ENCODE results near the gene THADA. TPM values are rescaled to one million over a fixed set of nuclear protein-coding genes. Genes with fewer than 3 reads are reported as not detected.

Gene THADA
- total and polyA plus RNA-seq, 2 donors (not counting 1 experiment from before 2014, with no cell fraction given): 9.2 to 36.2 TPM

DNA sequence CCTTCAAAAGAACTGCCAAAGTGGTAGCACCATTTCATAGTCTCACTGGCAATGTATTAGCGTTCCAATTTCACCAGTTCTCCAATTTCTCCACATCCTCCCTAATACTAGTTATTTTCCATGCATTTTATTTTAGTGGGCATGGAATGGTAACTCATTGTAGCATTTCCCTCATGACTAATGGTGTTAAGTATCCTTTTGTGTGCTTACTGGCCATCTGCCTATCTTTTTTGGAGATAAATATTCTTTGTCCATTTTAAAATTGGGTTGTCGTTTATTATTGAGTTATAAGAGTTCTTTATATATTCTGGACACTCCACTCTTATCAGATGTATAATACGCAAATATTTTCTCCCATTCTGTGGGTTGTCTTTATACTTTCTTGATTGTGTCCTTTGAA, 107.1 kb downstream of the THADA start:
- H3K4me1 ChIP-seq (ENCODE audit: control insufficient read depth, extremely low read depth, insufficient read depth, low read length): no peaks in the 10 kb centered on the region
- H3K9ac ChIP-seq (ENCODE audit: insufficient read depth, low read length): no peak overlapping the region
- H3K9me3 ChIP-seq (ENCODE audit: control insufficient read depth, insufficient read depth, low read depth, low read length): no peaks in the 10 kb centered on the region
- H3K36me3 ChIP-seq (ENCODE audit: control insufficient read depth, insufficient read depth, low read length): no peaks in the 10 kb centered on the region
- DNase-seq (ENCODE audit: low read depth in 2 of 2): no peak
- no peak overlapping the region for H3K4me3 ChIP-seq (replicated peaks in 1 of 4; ENCODE audit: control extremely low read depth in 1 of 4, insufficient read depth in 1 of 4, low read depth in 3 of 4, low read length in 4 of 4)
- no peaks in the 10 kb centered on the region for H3K79me2 ChIP-seq (ENCODE audit: control insufficient read depth, insufficient read depth, low read length)
- no peak overlapping the region for H3K27ac ChIP-seq (ENCODE audit: insufficient read depth, low read length)
- H3K4me2 ChIP-seq (ENCODE audit: extremely low read depth, insufficient read depth, low read length): no peak overlapping the region
- H4K20me1 ChIP-seq (ENCODE audit: control insufficient read depth, extremely low read depth, insufficient read depth, low read length): no peaks in the 10 kb centered on the region
- no peaks in the 10 kb centered on the region for H3K27me3 ChIP-seq (ENCODE audit: control insufficient read depth, insufficient read depth, low read length)
- TF ChIP-seq EZH2 (IDR thresholded peaks at IDR 0.05; ENCODE audit: low read length, missing control alignments): no peak
- TF ChIP-seq CTCF (conservative IDR thresholded peaks at IDR 0.05 in 1 of 2, IDR thresholded peaks at IDR 0.05 in 1 of 2; ENCODE audit: low read depth in 1 of 2, low read length in 2 of 2): no peak
- no peak overlapping the region for H2AFZ ChIP-seq (ENCODE audit: low read length)

DNA sequence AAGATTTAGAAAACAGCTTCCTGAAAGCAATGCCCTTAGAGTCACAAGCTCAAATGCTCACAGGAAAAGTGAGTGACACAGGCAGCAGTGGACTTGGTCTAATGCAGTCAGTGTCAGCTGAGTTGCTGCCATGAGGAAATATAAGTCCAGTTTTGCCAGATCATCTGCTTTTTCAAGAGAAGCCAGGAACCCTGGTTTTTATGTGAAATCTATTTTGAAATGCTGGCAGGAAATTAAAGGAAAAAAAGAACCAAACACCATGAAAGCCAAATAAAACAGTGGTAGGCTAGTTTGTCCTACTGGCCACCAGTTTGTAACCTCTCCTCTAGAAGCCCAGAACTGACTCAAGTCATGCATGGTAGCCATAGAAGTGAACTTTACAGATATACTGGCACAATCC, 109.2 kb downstream of the THADA start:
- no peaks in the 10 kb centered on the region for H3K79me2 ChIP-seq (ENCODE audit: control insufficient read depth, insufficient read depth, low read length)
- no peaks in the 10 kb centered on the region for H3K27me3 ChIP-seq (ENCODE audit: control insufficient read depth, insufficient read depth, low read length)
- no peak overlapping the region for H3K4me2 ChIP-seq (ENCODE audit: extremely low read depth, insufficient read depth, low read length)
- H3K9me3 ChIP-seq (ENCODE audit: control insufficient read depth, insufficient read depth, low read depth, low read length): no peaks in the 10 kb centered on the region
- no peaks in the 10 kb centered on the region for H4K20me1 ChIP-seq (ENCODE audit: control insufficient read depth, extremely low read depth, insufficient read depth, low read length)
- no peaks in the 10 kb centered on the region for H3K4me1 ChIP-seq (ENCODE audit: control insufficient read depth, extremely low read depth, insufficient read depth, low read length)
- no peak overlapping the region for H2AFZ ChIP-seq (ENCODE audit: low read length)
- no peak overlapping the region for H3K27ac ChIP-seq (ENCODE audit: insufficient read depth, low read length)
- no peak overlapping the region for H3K4me3 ChIP-seq (replicated peaks in 1 of 4; ENCODE audit: control extremely low read depth in 1 of 4, insufficient read depth in 1 of 4, low read depth in 3 of 4, low read length in 4 of 4)
- no peak overlapping the region for H3K9ac ChIP-seq (ENCODE audit: insufficient read depth, low read length)
- no peak for TF ChIP-seq CTCF (conservative IDR thresholded peaks at IDR 0.05 in 1 of 2, IDR thresholded peaks at IDR 0.05 in 1 of 2; ENCODE audit: low read depth in 1 of 2, low read length in 2 of 2)
- no peak for TF ChIP-seq EZH2 (IDR thresholded peaks at IDR 0.05; ENCODE audit: low read length, missing control alignments)
- no peaks in the 10 kb centered on the region for H3K36me3 ChIP-seq (ENCODE audit: control insufficient read depth, insufficient read depth, low read length)
- DNase-seq (ENCODE audit: low read depth in 2 of 2): peak in 1 of 2 donors; percentile 73

GRCh38 chr2:43484323-43484930, 111.4 kb downstream of the THADA start:
- Histone ChIP-seq H3K4me1 (ENCODE audit: control insufficient read depth, extremely low read depth, insufficient read depth, low read length) (no peaks in the 10 kb centered on the region), H3K4me2 (ENCODE audit: extremely low read depth, insufficient read depth, low read length) (no peak overlapping the region), H2AFZ (ENCODE audit: low read length) (no peak overlapping the region), H4K20me1 (ENCODE audit: control insufficient read depth, extremely low read depth, insufficient read depth, low read length) (no peaks in the 10 kb centered on the region), H3K36me3 (ENCODE audit: control insufficient read depth, insufficient read depth, low read length) (no peaks in the 10 kb centered on the region), H3K4me3 (replicated peaks in 1 of 4; ENCODE audit: control extremely low read depth in 1 of 4, insufficient read depth in 1 of 4, low read depth in 3 of 4, low read length in 4 of 4) (no peak overlapping the region), H3K9ac (ENCODE audit: insufficient read depth, low read length) (no peak overlapping the region), H3K27ac (ENCODE audit: insufficient read depth, low read length) (no peak overlapping the region), H3K79me2 (ENCODE audit: control insufficient read depth, insufficient read depth, low read length) (no peaks in the 10 kb centered on the region), H3K27me3 (ENCODE audit: control insufficient read depth, insufficient read depth, low read length) (no peaks in the 10 kb centered on the region), H3K9me3 (ENCODE audit: control insufficient read depth, insufficient read depth, low read depth, low read length) (no peaks in the 10 kb centered on the region)
- DNase-seq (ENCODE audit: low read depth in 2 of 2): peak; percentile 72 to 95
- TF ChIP-seq CTCF (conservative IDR thresholded peaks at IDR 0.05 in 1 of 2, IDR thresholded peaks at IDR 0.05 in 1 of 2; ENCODE audit: low read depth in 1 of 2, low read length in 2 of 2) (peak in 1 of 2 donors; percentile 45), EZH2 (IDR thresholded peaks at IDR 0.05; ENCODE audit: low read length, missing control alignments) (no peak)
